Endothelial cell of umbilical vein (primary cell): ENCODE measurements around the gene PLXNA4.

Experiments used
- CTCF ChIP-seq, 2 donors: IDR thresholded peaks; 1 replicate in 1 of 2; 2 replicates in 1 of 2; pipeline ENCODE4 v1.5.1; 2011; ENCODE audit warnings: low read length in 2 of 2, mild to moderate bottlenecking in 2 of 2, moderate library complexity in 2 of 2, control low read depth in 1 of 2, inconsistent platforms in 1 of 2, low read depth in 1 of 2; ENCODE audit not compliant: insufficient read depth in 1 of 2; ENCODE audit errors: extremely low read depth in 1 of 2
- GATA2 ChIP-seq: IDR thresholded peaks from 2 replicates; pipeline ENCODE4 v1.7.0; 2011; ENCODE audit warnings: low read depth, mild to moderate bottlenecking, moderate library complexity, mixed read lengths, low read length; ENCODE audit not compliant: insufficient read length, insufficient read depth
- MAX ChIP-seq: IDR thresholded peaks from 2 replicates; pipeline ENCODE4 v1.6.1; 2011; ENCODE audit not compliant: insufficient read depth, insufficient read length
- POLR2A ChIP-seq: IDR thresholded peaks from 2 replicates; pipeline ENCODE4 v1.6.1; 2012; ENCODE audit warnings: low read depth, mild to moderate bottlenecking, control low read depth, low read length
- POLR2AphosphoS5 ChIP-seq: IDR thresholded peaks from 2 replicates; pipeline ENCODE4 v1.6.1; 2012; ENCODE audit warnings: low read depth, mild to moderate bottlenecking, control low read depth, low read length, moderate library complexity; ENCODE audit not compliant: insufficient read depth

- TF ChIP-seq POLR2AphosphoS5 (no peak), CTCF (IDR thresholded peaks at IDR 0.05; ENCODE audit: extremely low read depth in 1 of 2, insufficient read depth in 1 of 2, low read depth in 1 of 2, low read length in 2 of 2) (no peak), POLR2A (no peak), GATA2 (no peak), MAX (no peak)
These were observed 457.6 kb downstream of the PLXNA4 start for GRCh38 chr7:132118641-132119040.
